Activated CD8-positive, alpha-beta T cell treated with anti-CD3 and anti-CD28 coated beads for 36 hours (primary cell): Measurements from ENCODE around the gene SOX8. TPM values are rescaled to one million over a fixed set of nuclear protein-coding genes. Genes with fewer than 3 reads are reported as not detected.
A peak's percentile ranks its signal among the peaks of the same experiment; 100 is the strongest.

Experiments
- ATAC-seq: fragments of 200-7000 bp; cut with Tn5 transposase; one replicate; pipeline ENCODE4 v1.10.0; 2021; ENCODE audit warnings: mild to moderate bottlenecking, moderate library complexity
- CTCF ChIA-PET: fragments of 350-600 bp; sonication (Branson Sonifier 250); formaldehyde crosslinking; loops from one replicate; lab custom pipeline; 2021; ENCODE audit warnings: antibody characterized with exemption; lab: Charles Lee
- POLR2A ChIA-PET: fragments of 350-600 bp; sonication (Branson Sonifier 250); formaldehyde crosslinking; loops from one replicate; lab custom pipeline; 2021; ENCODE audit warnings: antibody characterized with exemption; lab: Charles Lee
- DNase-seq: peaks from one replicate; pipeline ENCODE4 v3.0.0-alpha.2; 2020
- H3K27ac Mint-ChIP-seq: one replicate; pipeline ENCODE4 v1.8.0; 2021; ENCODE audit warnings: mild to moderate bottlenecking, mixed read lengths
- H3K27me3 Mint-ChIP-seq: one replicate; pipeline ENCODE4 v1.8.0; 2021; ENCODE audit warnings: mixed read lengths
- H3K36me3 Mint-ChIP-seq: one replicate; pipeline ENCODE4 v1.8.0; 2021; ENCODE audit warnings: low read depth, mixed read lengths
- H3K4me1 Mint-ChIP-seq: one replicate; pipeline ENCODE4 v1.8.0; 2021; ENCODE audit warnings: low read depth, mixed read lengths
- H3K4me3 Mint-ChIP-seq: one replicate; pipeline ENCODE4 v1.8.0; 2021; ENCODE audit warnings: mild to moderate bottlenecking, moderate library complexity, mixed read lengths
- H3K9me3 Mint-ChIP-seq: one replicate; pipeline ENCODE4 v1.8.0; 2021; ENCODE audit warnings: mixed read lengths
- CTCF ChIP-seq: fragments of 200-600 bp; IDR thresholded peaks from one replicate; pipeline ENCODE4 v1.8.0; 2022; ENCODE audit warnings: antibody characterized with exemption, mild to moderate bottlenecking
- intact Hi-C: fragments of 100-400 bp; cut with micrococcal nuclease; formaldehyde crosslinking; loops from one replicate; pipeline ENCODE4 v1.10.0; 2022
- total RNA-seq, 2 experiments: library from RNA; stranded (reverse); gene quantifications; one replicate each; pipeline ENCODE4 v1.2.3, GENCODE V29; 2021

The SOX8 gene
- total RNA-seq, 2 experiments from 2014 or later = 1.6 to 2.1 TPM

- Mint-ChIP-seq H3K27ac (peak overlapping the region; percentile 74), H3K4me1 (peaks cover 11% of the 10 kb centered on the region), H3K9me3 (no peaks in the 10 kb centered on the region), H3K27me3 (no peaks in the 10 kb centered on the region), H3K4me3 (peak overlapping the region; percentile 78), H3K36me3 (peaks cover 15% of the 10 kb centered on the region)
- intact Hi-C loops = no loop called here
- POLR2A ChIA-PET = interaction anchor here (1.5 to 3.8 kb wide), 2 partner anchors 10 to 30 kb away, joined by 3 to 30 read pairs; partner anchors contain the start of gene SOX8
- TF ChIP-seq CTCF = no peak
- CTCF ChIA-PET = interaction anchor here (1.1 kb wide), 1 partner anchor 224 kb away, joined by 3 read pairs; no protein-coding TSS in a partner anchor
- DNase-seq = no peak
- peak; percentile 34 for ATAC-seq
Observed at GRCh38 chr16:970386-970765, 11.2 kb upstream of the SOX8 start.

GRCh38 chr16:970766-971581 lies 10.6 kb upstream of the SOX8 start, which contains the start of gene LMF1:
LMF1 (minus strand) TSS chr16:970984; CDS start chr16:970980, 4 bp downstream.
- Mint-ChIP-seq H3K27ac (peak within 1 kb of the TSS; percentile 74), H3K27me3 (no peaks in the 10 kb centered on the region), H3K4me1 (peaks cover 11% of the 10 kb centered on the region), H3K9me3 (no peaks in the 10 kb centered on the region), H3K4me3 (peak within 1 kb of the TSS; percentile 78), H3K36me3 (peaks cover 9% of the 10 kb centered on the region)
- intact Hi-C loops = no loop called here
- ChIA-PET CTCF (interaction anchor here (1.4 kb wide), 1 partner anchor 10 kb away, joined by 5 read pairs; no protein-coding TSS in a partner anchor), POLR2A (interaction anchor here (1.0 to 3.8 kb wide), 3 partner anchors 10 to 30 kb away, joined by 3 to 30 read pairs (median 3); partner anchors contain the start of gene SOX8)
- ATAC-seq (peak; percentile 99), DNase-seq (peak; percentile 93)
- no peak for TF ChIP-seq CTCF

GRCh38 chr16:971582-971905 lies 10.0 kb upstream of the SOX8 start:
- ChIA-PET POLR2A (interaction anchor here (1.0 to 3.8 kb wide), 3 partner anchors 9 to 29 kb away, joined by 3 to 30 read pairs (median 3); partner anchors contain the start of gene SOX8), CTCF (interaction anchor here (1.4 kb wide), 1 partner anchor 9 kb away, joined by 5 read pairs; no protein-coding TSS in a partner anchor)
- no peaks in the 10 kb centered on the region for H3K27me3 Mint-ChIP-seq
- H3K36me3 Mint-ChIP-seq = peaks cover 6% of the 10 kb centered on the region
- TF ChIP-seq CTCF = no peak
- H3K9me3 Mint-ChIP-seq = no peaks in the 10 kb centered on the region
- ATAC-seq = no peak
- no peak for DNase-seq
- peaks cover 13% of the 10 kb centered on the region for H3K4me1 Mint-ChIP-seq
- H3K27ac Mint-ChIP-seq = no peak overlapping the region
- intact Hi-C loops = no loop called here
- peak overlapping the region; percentile 3 for H3K4me3 Mint-ChIP-seq

- ChIA-PET POLR2A (interaction anchor here (3.8 kb wide), 1 partner anchor 9 kb away, joined by 30 read pairs; the partner anchor contains the start of gene SOX8), CTCF (interaction anchor here (1.4 kb wide), 1 partner anchor 9 kb away, joined by 5 read pairs; no protein-coding TSS in a partner anchor)
- intact Hi-C loops = no loop called here
- ATAC-seq = no peak
- Mint-ChIP-seq H3K4me3 (no peak overlapping the region), H3K36me3 (peaks cover 4% of the 10 kb centered on the region), H3K9me3 (no peaks in the 10 kb centered on the region), H3K4me1 (peaks cover 15% of the 10 kb centered on the region), H3K27me3 (no peaks in the 10 kb centered on the region), H3K27ac (no peak overlapping the region)
- TF ChIP-seq CTCF = no peak
- DNase-seq = no peak
Observed at GRCh38 chr16:971981-972315, 9.6 kb upstream of the SOX8 start.
